Stimulated activated CD4-positive, alpha-beta T cell treated with anti-CD3 and anti-CD28 coated beads, Interleukin-2, amount 100 ng/mL, for 48 hours (primary cell): ENCODE data around the gene LINGO1.

Experiments used
- DNase-seq, 2 donors: peaks; one replicate each; pipeline ENCODE4 v3.0.0-alpha.2; 2020

Gene LINGO1

DNA sequence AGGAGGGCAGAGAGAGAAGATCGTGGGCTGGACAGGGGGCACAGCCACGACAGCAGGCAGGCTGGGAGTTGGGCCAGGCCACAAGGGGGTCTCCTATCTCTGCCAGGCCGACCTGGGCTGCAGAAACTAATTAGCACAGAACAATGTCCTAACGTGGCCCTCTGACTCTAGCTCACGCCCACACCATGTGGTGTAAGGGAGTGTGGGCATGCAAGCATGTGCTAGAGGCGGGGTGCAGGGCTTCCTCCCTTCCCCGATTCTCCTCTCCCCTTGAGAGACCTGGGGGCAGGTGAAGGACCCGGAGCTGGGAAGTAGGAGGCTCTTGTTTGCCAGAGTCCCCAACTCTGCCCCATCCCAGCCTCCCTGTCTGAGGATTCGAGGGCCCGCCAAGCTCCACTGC, 65.5 kb downstream of the LINGO1 start:
- DNase-seq: no peak

DNA sequence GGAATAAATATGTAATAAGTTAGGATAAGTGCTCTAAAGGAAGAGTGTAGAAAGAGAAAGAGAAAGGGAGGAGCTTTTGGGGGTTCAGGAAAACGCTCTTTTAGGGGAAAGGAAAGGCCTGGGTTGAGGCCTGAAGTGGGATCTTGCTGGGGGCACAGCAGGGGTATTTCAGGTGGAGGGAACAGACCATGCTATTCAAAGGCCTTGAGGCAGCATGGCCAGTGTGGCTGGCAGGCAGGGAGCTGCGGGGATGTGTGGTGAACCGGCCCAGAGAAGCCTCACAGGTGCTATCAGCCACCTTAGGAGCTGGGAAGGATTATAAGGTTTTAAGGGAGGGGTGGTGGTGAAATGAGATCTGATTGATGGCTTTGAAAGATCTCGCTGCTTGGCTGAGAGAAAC, 66.6 kb downstream of the LINGO1 start:
- no peak for DNase-seq

- DNase-seq: no peak
Observed at GRCh38 chr15:77565378-77565915, 67.3 kb downstream of the LINGO1 start.

- DNase-seq: no peak
Observed at GRCh38 chr15:77564938-77565337, 67.8 kb downstream of the LINGO1 start.

- no peak for DNase-seq
Observed at GRCh38 chr15:77564341-77564740, 68.4 kb downstream of the LINGO1 start.

GRCh38 chr15:77563623-77564156, 69.0 kb downstream of the LINGO1 start:
- no peak for DNase-seq
